ENCODE data around the gene RWDD4. TPM values are rescaled to one million over a fixed set of nuclear protein-coding genes. Genes with fewer than 3 reads are reported as not detected.
A peak's percentile ranks its signal among the peaks of the same experiment; 100 is the strongest.

RWDD4 gene
- total RNA-seq: 10 to 100 TPM; 17.3 to 17.6 TPM
- long read RNA-seq, transcript RWDD4-202 (7 exons, 2,590 nt): major isoform, 21 of 29 reads
- long read RNA-seq, partial matches to known transcripts: 1 of 29 reads
- long read RNA-seq, other reads (novel, unspliced or antisense): 7 of 29 reads

DNA sequence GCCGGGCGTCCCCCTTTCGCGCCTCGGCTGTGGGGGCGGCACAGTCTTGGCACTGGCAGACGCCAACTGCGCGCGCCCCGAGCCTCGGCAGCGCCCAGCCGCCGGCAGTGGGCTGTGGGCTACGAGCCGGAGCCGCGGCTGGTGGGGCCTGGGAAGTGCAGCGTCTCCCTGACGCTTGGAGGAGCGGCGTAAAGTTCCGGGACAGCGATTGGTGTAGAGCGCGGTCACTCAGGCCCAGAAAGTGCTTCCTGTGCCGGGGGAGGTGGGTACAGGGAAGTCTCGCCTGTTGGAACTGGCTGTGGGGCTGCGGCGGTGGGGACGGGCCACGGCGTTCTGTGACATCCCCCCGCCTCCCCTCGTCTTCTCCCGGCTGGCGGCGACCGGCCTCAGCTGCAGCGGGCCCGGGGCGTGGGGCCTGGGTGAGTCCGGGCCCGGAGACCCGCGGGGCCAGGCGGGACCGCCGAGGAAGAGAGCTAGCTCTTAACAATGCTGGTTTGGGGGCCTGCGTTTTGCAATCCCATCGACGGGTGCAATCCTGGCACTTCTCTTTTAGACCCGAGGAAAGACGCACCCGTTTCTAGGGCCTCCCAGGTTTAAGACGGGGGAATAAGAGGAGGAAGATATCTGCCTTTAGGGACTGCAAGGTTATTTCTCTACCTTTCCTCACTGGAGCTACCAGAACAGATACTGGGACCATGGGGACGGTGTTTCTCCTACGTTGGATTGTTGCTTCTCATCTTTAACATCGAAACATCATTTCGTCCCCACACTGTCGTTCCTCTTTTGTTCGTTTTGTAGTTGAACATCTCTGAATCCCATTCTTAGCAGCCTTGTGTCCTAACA lies at the start of gene RWDD4, which contains the start of gene TRAPPC11:
TSS of gene RWDD4 (minus strand) at position 157 of the 843 bp plus-strand sequence. CDS start 233 bp downstream, outside the sequence.
TSS of gene TRAPPC11 (plus strand) at position 265 of the 843 bp plus-strand sequence. CDS start 4,575 bp downstream, outside the sequence.
- DNase-seq (peak; percentile 97 to 99), ATAC-seq (peak; percentile 99)
- intact Hi-C loops (cut with DNase I, micrococcal nuclease): no loop called here

DNA sequence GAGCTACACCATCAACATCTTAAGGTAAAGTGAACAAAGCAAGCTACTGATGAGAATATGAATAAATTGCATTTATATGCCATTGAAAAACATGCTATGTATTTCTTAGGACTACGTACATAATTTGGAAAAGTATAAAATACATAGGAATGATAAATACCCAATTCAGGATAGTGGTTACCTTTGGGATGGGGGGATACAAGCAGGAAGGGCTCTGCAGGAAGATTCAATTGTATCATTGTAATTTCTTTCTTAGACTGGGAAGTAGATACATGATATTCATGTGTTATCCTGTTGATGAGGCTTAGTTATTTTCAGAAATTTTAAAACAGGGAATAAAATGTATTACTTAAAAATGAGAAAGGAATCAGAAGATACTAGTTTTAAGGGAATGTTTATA lies 43.5 kb upstream of the RWDD4 start:
- ATAC-seq (no peak), DNase-seq (no peak)
- intact Hi-C loops (cut with DNase I, micrococcal nuclease): no loop called here

GRCh38 chr4:183700407-183700806 lies 41.4 kb upstream of the RWDD4 start:
- no peak for DNase-seq
- intact Hi-C loops (cut with DNase I, micrococcal nuclease): no loop called here
- no peak for ATAC-seq

- no peak for ATAC-seq
- intact Hi-C loops (cut with DNase I, micrococcal nuclease): no loop called here
- DNase-seq: no peak
Measured at GRCh38 chr4:183698909-183699308, 39.9 kb upstream of the RWDD4 start.

GRCh38 chr4:183691897-183692296 lies 32.9 kb upstream of the RWDD4 start:
- DNase-seq (no peak), ATAC-seq (no peak)
- intact Hi-C loops (cut with DNase I, micrococcal nuclease): no loop called here

GRCh38 chr4:183691006-183691405 lies 32.0 kb upstream of the RWDD4 start:
- intact Hi-C loops (cut with DNase I, micrococcal nuclease): no loop called here
- DNase-seq: no peak
- ATAC-seq: no peak

GRCh38 chr4:183688216-183688615 lies 29.2 kb upstream of the RWDD4 start:
- no peak for DNase-seq
- no peak for ATAC-seq

DNA sequence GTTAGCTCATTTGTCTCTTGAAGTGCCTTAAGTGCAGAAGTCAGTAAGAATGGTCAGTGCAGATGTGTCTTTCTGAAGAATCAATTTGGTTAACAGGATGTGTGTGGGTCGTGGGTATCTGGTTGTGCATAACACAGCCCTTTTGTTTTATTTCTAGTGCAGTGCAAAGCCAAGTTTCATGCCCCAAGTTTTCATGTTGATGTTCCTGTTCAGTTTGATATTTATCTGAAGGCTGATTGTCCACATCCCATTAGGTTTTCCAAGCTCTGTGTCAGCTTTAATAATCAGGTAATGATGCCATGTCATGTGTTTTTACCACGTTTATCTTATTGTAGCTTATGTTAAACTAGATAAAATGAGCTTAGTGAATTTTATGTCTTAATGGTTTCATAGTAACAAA lies 27.5 kb upstream of the RWDD4 start:
- DNase-seq (no peak), ATAC-seq (no peak)
- intact Hi-C loops (cut with DNase I, micrococcal nuclease): no loop called here

More at GRCh38 chr4:183688216-183688615, 29.2 kb upstream of the RWDD4 start:
- intact Hi-C loops (cut with DNase I, micrococcal nuclease): no loop called here

GRCh38 chr4:183681119-183681518 lies 22.1 kb upstream of the RWDD4 start:
- ATAC-seq: no peak
- no peak for DNase-seq
- intact Hi-C loops (cut with DNase I, micrococcal nuclease): no loop called here

DNA sequence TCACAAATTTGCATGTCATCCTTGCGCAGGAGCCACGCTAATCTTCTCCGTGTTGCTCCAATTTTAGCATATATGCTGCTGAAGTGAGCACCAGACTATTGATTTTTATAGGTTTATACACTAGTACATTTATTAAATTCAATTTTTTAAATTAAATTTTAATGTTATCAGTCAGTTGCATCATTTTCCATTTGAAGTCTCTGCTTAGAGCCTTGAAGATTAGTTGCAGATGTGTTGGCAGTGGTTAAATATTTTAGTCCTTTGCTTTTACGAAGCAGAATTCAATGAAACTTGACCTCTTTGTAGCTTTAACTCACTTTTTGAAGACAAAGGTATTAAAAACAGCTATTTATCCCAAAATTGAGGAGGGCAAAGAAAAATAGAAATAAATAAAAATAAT lies 16.6 kb upstream of the RWDD4 start:
- intact Hi-C loops (cut with DNase I, micrococcal nuclease): no loop called here
- DNase-seq: no peak
- ATAC-seq: no peak

GRCh38 chr4:183674153-183674552 lies 15.2 kb upstream of the RWDD4 start:
- ATAC-seq (no peak), DNase-seq (no peak)
- intact Hi-C loops (cut with DNase I, micrococcal nuclease): no loop called here

DNA sequence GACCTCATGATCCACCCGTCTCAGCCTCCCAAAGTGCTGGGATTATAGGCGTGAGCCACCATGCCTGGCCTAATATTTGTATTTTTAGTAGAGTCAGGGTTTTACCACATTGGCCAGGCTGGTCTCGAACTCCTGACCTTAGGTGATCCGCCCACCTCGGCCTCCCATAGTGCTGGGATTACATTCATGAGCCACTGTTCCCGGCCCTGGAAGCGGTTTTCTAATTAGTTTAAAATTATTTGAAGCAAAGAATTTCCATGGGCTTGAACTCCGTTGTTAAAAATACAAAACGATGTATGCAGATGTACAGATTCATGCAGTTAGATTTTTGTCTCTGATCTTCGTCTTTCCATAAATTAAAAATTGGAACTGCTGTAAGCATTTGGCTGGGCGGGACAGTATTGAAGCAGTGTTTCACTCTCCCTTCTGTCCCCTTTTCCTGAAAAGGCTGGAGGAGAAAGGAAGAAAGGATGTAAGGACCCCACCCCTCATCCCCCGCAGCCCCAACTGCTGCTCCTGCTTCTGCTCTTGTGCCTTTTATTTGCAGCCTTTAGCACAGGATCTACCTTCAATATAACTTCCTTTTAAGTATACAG lies 12.1 kb upstream of the RWDD4 start:
- ATAC-seq (no peak), DNase-seq (no peak)
- intact Hi-C loops (cut with DNase I, micrococcal nuclease): no loop called here

DNA sequence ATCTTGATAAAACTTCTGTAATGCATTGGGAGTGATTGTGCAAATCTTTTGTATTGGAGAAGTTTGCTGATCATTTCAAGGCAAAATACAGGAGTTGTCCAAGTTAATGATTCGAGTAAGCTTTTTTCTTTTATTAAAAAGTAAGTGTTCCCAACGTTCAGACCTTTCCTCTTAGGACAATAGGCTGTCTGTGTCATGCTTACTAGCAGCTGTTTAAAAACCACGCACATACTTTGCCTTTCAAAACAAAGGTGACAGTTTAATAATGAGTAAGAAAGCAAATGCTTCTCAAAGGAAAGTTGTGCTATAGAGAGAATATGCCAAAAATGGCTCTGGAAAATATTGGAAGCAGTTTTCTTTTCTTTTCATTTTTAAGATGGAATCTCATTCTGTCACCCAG lies 11.3 kb upstream of the RWDD4 start:
- intact Hi-C loops (cut with DNase I, micrococcal nuclease): no loop called here
- DNase-seq (no peak), ATAC-seq (no peak)

DNA sequence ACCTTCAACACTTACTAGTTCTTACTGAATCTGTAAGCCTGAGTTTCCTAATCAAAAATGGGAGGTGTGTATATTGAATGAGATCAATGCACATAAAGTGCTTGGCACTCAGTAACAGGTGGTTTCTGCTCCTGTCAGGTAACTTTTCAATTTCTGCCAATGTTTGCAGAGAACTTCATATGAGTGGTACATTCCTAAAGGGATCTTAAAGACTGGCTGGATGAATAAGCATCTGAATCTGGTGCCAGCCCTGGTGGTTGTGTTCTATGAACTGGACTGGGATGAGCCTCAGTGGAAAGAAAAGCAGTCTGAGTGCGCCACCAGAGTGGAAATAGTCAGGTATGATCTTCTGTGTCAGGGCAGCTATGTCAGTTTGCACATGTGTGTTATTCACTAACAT lies 7.1 kb upstream of the RWDD4 start:
- intact Hi-C loops (cut with DNase I, micrococcal nuclease): no loop called here
- DNase-seq: no peak
- ATAC-seq: no peak

DNA sequence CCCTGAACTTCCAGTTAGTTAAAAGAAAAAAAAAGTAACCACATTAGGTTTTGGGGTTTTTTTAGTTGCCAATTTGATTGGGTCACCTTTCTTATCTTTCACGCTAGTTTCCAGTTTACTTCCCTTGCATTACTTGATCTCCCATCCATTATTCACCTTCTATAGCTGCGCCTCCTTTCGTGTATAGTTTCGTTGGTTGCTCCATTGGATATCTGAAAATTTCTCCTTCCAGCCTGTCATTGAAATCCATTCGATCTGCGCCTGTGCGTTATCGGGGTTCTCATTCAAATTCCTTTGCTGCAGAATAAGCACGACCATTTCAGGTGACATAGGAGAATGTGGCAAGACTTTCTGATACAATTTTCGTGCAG lies 872 bp upstream of the RWDD4 start:
- ATAC-seq (no peak), DNase-seq (no peak)
- intact Hi-C loops (cut with DNase I, micrococcal nuclease): no loop called here

- DNase-seq (peak; percentile 25 to 51), ATAC-seq (peak; percentile 48)
- intact Hi-C loops (cut with DNase I, micrococcal nuclease): no loop called here
Measured at GRCh38 chr4:183658362-183659028, 490 bp downstream of the RWDD4 start.

DNA sequence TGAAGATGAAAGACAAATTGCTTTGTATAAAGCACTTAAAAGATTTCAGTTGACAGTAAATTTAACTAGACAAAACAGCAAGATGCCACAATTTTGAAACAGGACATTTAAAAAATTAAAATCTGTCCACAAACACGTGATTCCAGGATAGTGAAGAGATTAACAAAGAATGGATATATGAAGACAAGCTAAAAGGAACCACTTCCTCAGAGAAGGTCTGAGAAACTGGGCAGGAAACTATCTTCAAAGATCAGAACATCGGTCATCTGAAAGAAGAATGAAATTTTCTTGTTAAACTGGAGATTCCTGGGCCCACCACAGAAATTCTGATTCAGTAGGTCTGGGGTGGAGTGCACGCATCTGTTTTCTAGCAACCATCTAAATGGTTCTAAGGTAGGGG lies 1.4 kb downstream of the RWDD4 start:
- DNase-seq: no peak
- ATAC-seq: no peak
- intact Hi-C loops (cut with DNase I, micrococcal nuclease): no loop called here

DNA sequence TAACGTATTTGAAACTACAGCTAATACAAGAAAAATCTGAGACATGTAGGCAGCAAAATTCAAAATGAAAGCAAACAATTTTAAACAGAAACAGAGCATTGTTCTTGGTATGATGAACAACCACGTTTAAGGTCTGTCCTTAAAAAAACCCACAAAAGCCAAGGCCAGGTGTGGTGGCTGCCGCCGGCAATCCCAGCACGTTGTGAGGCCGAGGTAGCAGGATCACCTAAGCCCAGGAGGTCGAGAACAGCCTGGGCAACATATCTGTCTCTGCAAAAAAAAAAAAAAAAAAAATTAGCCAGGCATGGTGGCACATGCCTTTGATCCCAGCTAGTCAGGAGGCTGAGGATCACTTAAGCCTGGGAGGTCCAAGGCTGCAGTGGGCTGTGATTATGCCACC lies 13.7 kb downstream of the RWDD4 start:
- no peak for DNase-seq
- no peak for ATAC-seq
- intact Hi-C loops (cut with DNase I, micrococcal nuclease): no loop called here

- ATAC-seq (no peak), DNase-seq (no peak)
- intact Hi-C loops (cut with DNase I, micrococcal nuclease): no loop called here
Measured at GRCh38 chr4:183639291-183639690, 19.7 kb downstream of the RWDD4 start.

- DNase-seq: no peak
- intact Hi-C loops (cut with DNase I, micrococcal nuclease): no loop called here
Measured at GRCh38 chr4:183638436-183638835, 20.5 kb downstream of the RWDD4 start.

More at GRCh38 chr4:183638436-183638835, 20.5 kb downstream of the RWDD4 start:
- no peak for ATAC-seq
